Measurements from ENCODE around the gene NOP9. TPM values are rescaled to one million over a fixed set of nuclear protein-coding genes. Genes with fewer than 3 reads are reported as not detected.

NOP9 gene
- total RNA-seq, 1 donor from 2014 or later: 22.8 TPM

- FAIRE-seq: no peak
- DNase-seq (ENCODE audit: low spot score in 2 of 2): no peak
Observed at GRCh38 chr14:24307156-24307574, 7.5 kb downstream of the NOP9 start.

- FAIRE-seq: no peak
- peak in 1 of 2 donors; percentile 63 for DNase-seq (ENCODE audit: low spot score in 2 of 2)
Observed at GRCh38 chr14:24307575-24308341, 8.1 kb downstream of the NOP9 start, which contains the start of gene CIDEB. CIDEB (minus strand) TSS chr14:24307977; CDS start chr14:24307858, 119 bp downstream.

- FAIRE-seq (no peak), DNase-seq (ENCODE audit: low spot score in 2 of 2) (no peak)
Observed at GRCh38 chr14:24308342-24309124, 8.9 kb downstream of the NOP9 start.

GRCh38 chr14:24309538-24310264 is 10.1 kb downstream of the NOP9 start, which contains the start of gene LTB4R2:
LTB4R2 (plus strand) TSS chr14:24310140; CDS start chr14:24310665, 525 bp downstream.
- FAIRE-seq (no peak), DNase-seq (ENCODE audit: low spot score in 2 of 2) (no peak)

- DNase-seq (ENCODE audit: low spot score in 2 of 2): no peak
- FAIRE-seq: no peak
Observed at GRCh38 chr14:24310265-24310645, 10.6 kb downstream of the NOP9 start.

- DNase-seq (ENCODE audit: low spot score in 2 of 2) (peak; percentile 77 to 80), FAIRE-seq (no peak)
Observed at GRCh38 chr14:24310646-24311604, 11.3 kb downstream of the NOP9 start, which contains the start of gene LTB4R. LTB4R (plus strand) TSS chr14:24311502; CDS start chr14:24315652, 4,150 bp downstream.

- FAIRE-seq (no peak), DNase-seq (ENCODE audit: low spot score in 2 of 2) (no peak)
Observed at GRCh38 chr14:24311837-24312615, 12.4 kb downstream of the NOP9 start.

- DNase-seq (ENCODE audit: low spot score in 2 of 2) (no peak), FAIRE-seq (no peak)
Observed at GRCh38 chr14:24312736-24313507, 13.3 kb downstream of the NOP9 start.

GRCh38 chr14:24313913-24314312 is 14.3 kb downstream of the NOP9 start:
- FAIRE-seq (no peak), DNase-seq (ENCODE audit: low spot score in 2 of 2) (no peak)

GRCh38 chr14:24314377-24315193 is 14.9 kb downstream of the NOP9 start:
- DNase-seq (ENCODE audit: low spot score in 2 of 2) (no peak), FAIRE-seq (no peak)

GRCh38 chr14:24315243-24315806 is 15.7 kb downstream of the NOP9 start:
- FAIRE-seq: no peak
- DNase-seq (ENCODE audit: low spot score in 2 of 2): no peak

- peak in 1 of 2 donors; percentile 67 for DNase-seq (ENCODE audit: low spot score in 2 of 2)
- FAIRE-seq: no peak
Observed at GRCh38 chr14:24315807-24316596, 16.4 kb downstream of the NOP9 start.

GRCh38 chr14:24316597-24316950 is 16.9 kb downstream of the NOP9 start:
- no peak for FAIRE-seq
- DNase-seq (ENCODE audit: low spot score in 2 of 2): no peak

- FAIRE-seq (no peak), DNase-seq (ENCODE audit: low spot score in 2 of 2) (no peak)
Observed at GRCh38 chr14:24317141-24317928, 17.7 kb downstream of the NOP9 start.

- DNase-seq (ENCODE audit: low spot score in 2 of 2): no peak
- no peak for FAIRE-seq
Observed at GRCh38 chr14:24321212-24321975, 21.7 kb downstream of the NOP9 start.
